ENCODE data around the gene DNAJB9.

DNAJB9 gene

DNA sequence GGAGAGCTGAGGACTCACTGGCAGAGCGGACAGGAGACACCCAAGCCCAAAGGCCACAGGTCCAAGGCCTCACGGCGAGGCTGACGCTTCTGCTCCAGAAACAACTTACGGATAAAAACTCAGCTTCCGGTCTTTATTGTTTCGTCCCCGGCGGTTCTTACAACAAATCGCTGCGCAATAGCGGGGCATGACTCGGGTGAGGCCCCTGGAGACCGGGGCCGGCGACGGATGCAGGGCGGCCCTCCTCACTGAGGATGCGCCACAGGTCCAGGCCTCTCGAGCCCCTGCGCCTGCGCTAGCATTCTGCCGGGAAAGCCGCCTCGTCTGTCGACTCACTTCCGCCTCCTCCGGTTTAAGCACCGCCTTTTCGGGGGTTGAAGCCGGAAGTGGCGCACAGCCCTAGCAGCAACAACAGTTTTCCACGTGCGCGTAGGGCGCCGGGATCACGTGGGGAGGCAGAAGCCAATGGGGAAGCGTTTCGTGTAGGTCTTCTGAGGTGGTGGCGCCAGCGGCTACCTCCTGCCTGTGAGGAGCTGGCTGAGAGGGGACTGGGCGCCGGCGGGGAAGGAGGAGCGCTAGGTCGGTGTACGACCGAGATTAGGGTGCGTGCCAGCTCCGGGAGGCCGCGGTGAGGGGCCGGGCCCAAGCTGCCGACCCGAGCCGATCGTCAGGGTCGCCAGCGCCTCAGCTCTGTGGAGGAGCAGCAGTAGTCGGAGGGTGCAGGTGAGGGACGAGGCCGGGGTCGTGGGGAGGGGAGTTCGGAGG is at the start of gene DNAJB9, which contains the start of gene THAP5:
Gene DNAJB9, plus strand, starts transcription at position 494 of the 765 bp plus-strand sequence. CDS start 1,853 bp downstream, outside the sequence.
Gene THAP5, minus strand, starts transcription at position 326 of the 765 bp plus-strand sequence. Its CDS starts 137 bp downstream, at position 189.
- H3K4me3 ChIP-seq (ENCODE audit: low read depth in 1 of 2, low read length in 2 of 2) = peak within 1 kb of the TSS; percentile 82 to 89
- H3K27ac ChIP-seq (ENCODE audit: low read length) = peak within 1 kb of the TSS; percentile 98

GRCh38 chr7:108522780-108523179 is 46.9 kb upstream of the DNAJB9 start:
- peaks cover 6 to 9% of the 10 kb centered on the region in 2 donors for H3K36me3 ChIP-seq (ENCODE audit: control insufficient read depth in 1 of 2, insufficient read depth in 2 of 2, low read length in 2 of 2)
- peaks cover 0 to 25% of the 10 kb centered on the region in 2 donors for H3K4me1 ChIP-seq (ENCODE audit: control insufficient read depth in 1 of 2, insufficient read depth in 2 of 2, low read length in 2 of 2)
- H3K9me3 ChIP-seq (ENCODE audit: control insufficient read depth in 1 of 2, low read length in 2 of 2) = no peaks in the 10 kb centered on the region
- H3K4me3 ChIP-seq (ENCODE audit: low read depth in 1 of 2, low read length in 2 of 2) = no peak overlapping the region
- no peaks in the 10 kb centered on the region for H3K27me3 ChIP-seq (ENCODE audit: low read depth, low read length)
- H3K27ac ChIP-seq (ENCODE audit: low read length) = no peak overlapping the region

More for the DNA sequence above, at the start of gene DNAJB9, which contains the start of gene THAP5:
- Histone ChIP-seq H3K9me3 (ENCODE audit: control insufficient read depth in 1 of 2, low read length in 2 of 2) (no peaks in the 10 kb centered on the region), H3K27me3 (ENCODE audit: low read depth, low read length) (no peaks in the 10 kb centered on the region), H3K36me3 (ENCODE audit: control insufficient read depth in 1 of 2, insufficient read depth in 2 of 2, low read length in 2 of 2) (peaks cover 11 to 26% of the 10 kb centered on the region in 2 donors), H3K4me1 (ENCODE audit: control insufficient read depth in 1 of 2, insufficient read depth in 2 of 2, low read length in 2 of 2) (peaks cover 3 to 20% of the 10 kb centered on the region in 2 donors)

- Histone ChIP-seq H3K9me3 (ENCODE audit: control insufficient read depth in 1 of 2, low read length in 2 of 2) (no peaks in the 10 kb centered on the region), H3K27ac (ENCODE audit: low read length) (peak overlapping the region; percentile 100), H3K27me3 (ENCODE audit: low read depth, low read length) (no peaks in the 10 kb centered on the region), H3K4me1 (ENCODE audit: control insufficient read depth in 1 of 2, insufficient read depth in 2 of 2, low read length in 2 of 2) (peaks cover 0 to 25% of the 10 kb centered on the region in 2 donors), H3K4me3 (ENCODE audit: low read depth in 1 of 2, low read length in 2 of 2) (peak overlapping the region; percentile 67 to 97), H3K36me3 (ENCODE audit: control insufficient read depth in 1 of 2, insufficient read depth in 2 of 2, low read length in 2 of 2) (peaks cover 0 to 5% of the 10 kb centered on the region in 2 donors)
Measured at GRCh38 chr7:108525327-108525984, 44.2 kb upstream of the DNAJB9 start.

DNA sequence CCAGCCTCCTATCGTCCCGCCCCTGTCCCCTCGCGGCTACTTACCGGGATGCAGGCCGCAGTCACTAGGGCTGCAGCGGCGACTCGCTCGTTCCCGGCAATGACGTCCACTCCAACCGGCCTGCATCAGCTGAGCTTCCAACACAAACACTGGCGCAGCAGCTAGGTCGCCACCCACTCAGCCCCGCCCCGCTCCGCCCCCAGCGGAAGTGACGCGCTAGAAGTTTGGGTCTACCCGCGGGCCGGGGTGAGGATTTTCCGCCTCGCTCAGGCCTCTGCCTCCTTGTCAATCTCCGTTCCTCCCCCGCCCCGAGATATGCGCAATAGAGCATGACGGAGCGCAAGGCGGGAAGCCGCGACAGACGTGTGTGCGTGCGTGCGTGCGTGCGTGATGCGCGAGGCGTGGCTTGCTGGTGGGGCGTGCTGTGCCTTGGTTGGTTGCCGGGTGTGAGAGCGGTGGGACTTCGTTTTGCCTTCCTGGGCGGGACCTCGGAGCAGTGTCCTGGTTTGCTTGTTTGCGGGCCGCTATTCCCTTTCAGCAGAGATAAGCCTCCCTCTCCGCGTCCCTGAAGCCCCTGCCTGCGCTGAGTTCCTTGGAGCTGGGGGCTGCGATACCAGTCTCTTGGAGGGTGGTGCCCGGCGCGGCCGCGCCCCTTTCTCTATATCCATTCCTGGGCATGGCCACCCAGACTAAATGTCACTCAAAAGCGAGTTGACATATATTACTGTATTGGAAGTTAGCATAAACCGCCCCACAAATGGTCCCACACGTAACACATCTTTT is 43.5 kb upstream of the DNAJB9 start, which contains the start of gene PNPLA8:
Gene PNPLA8, minus strand, starts transcription at position 151 of the 783 bp plus-strand sequence. CDS start 10,644 bp downstream, outside the sequence.
- Histone ChIP-seq H3K4me3 (ENCODE audit: low read depth in 1 of 2, low read length in 2 of 2) (peak within 1 kb of the TSS; percentile 67 to 97), H3K36me3 (ENCODE audit: control insufficient read depth in 1 of 2, insufficient read depth in 2 of 2, low read length in 2 of 2) (peaks cover 0 to 5% of the 10 kb centered on the region in 2 donors), H3K9me3 (ENCODE audit: control insufficient read depth in 1 of 2, low read length in 2 of 2) (no peaks in the 10 kb centered on the region), H3K4me1 (ENCODE audit: control insufficient read depth in 1 of 2, insufficient read depth in 2 of 2, low read length in 2 of 2) (peaks cover 0 to 25% of the 10 kb centered on the region in 2 donors), H3K27me3 (ENCODE audit: low read depth, low read length) (no peaks in the 10 kb centered on the region), H3K27ac (ENCODE audit: low read length) (peak within 1 kb of the TSS; percentile 100)

- H3K27me3 ChIP-seq (ENCODE audit: low read depth, low read length) = no peaks in the 10 kb centered on the region
Measured at GRCh38 chr7:108526768-108527017, 43.0 kb upstream of the DNAJB9 start.

GRCh38 chr7:108528183-108528712 is 41.4 kb upstream of the DNAJB9 start:
- Histone ChIP-seq H3K36me3 (ENCODE audit: control insufficient read depth in 1 of 2, insufficient read depth in 2 of 2, low read length in 2 of 2) (peaks cover 0 to 5% of the 10 kb centered on the region in 2 donors), H3K4me1 (ENCODE audit: control insufficient read depth in 1 of 2, insufficient read depth in 2 of 2, low read length in 2 of 2) (peaks cover 0 to 15% of the 10 kb centered on the region in 2 donors), H3K4me3 (ENCODE audit: low read depth in 1 of 2, low read length in 2 of 2) (no peak overlapping the region), H3K27ac (ENCODE audit: low read length) (peak overlapping the region; percentile 18), H3K9me3 (ENCODE audit: control insufficient read depth in 1 of 2, low read length in 2 of 2) (no peaks in the 10 kb centered on the region), H3K27me3 (ENCODE audit: low read depth, low read length) (no peaks in the 10 kb centered on the region)

More at GRCh38 chr7:108526768-108527017, 43.0 kb upstream of the DNAJB9 start:
- Histone ChIP-seq H3K36me3 (ENCODE audit: control insufficient read depth in 1 of 2, insufficient read depth in 2 of 2, low read length in 2 of 2) (peaks cover 0 to 5% of the 10 kb centered on the region in 2 donors), H3K9me3 (ENCODE audit: control insufficient read depth in 1 of 2, low read length in 2 of 2) (no peaks in the 10 kb centered on the region), H3K4me1 (ENCODE audit: control insufficient read depth in 1 of 2, insufficient read depth in 2 of 2, low read length in 2 of 2) (peaks cover 0 to 25% of the 10 kb centered on the region in 2 donors), H3K27ac (ENCODE audit: low read length) (peak overlapping the region; percentile 95), H3K4me3 (ENCODE audit: low read depth in 1 of 2, low read length in 2 of 2) (peak overlapping the region; percentile 67 to 80)

GRCh38 chr7:108529341-108529740 is 40.3 kb upstream of the DNAJB9 start:
- Histone ChIP-seq H3K27ac (ENCODE audit: low read length) (no peak overlapping the region), H3K4me1 (ENCODE audit: control insufficient read depth in 1 of 2, insufficient read depth in 2 of 2, low read length in 2 of 2) (peaks cover 0 to 6% of the 10 kb centered on the region in 2 donors), H3K4me3 (ENCODE audit: low read depth in 1 of 2, low read length in 2 of 2) (no peak overlapping the region), H3K36me3 (ENCODE audit: control insufficient read depth in 1 of 2, insufficient read depth in 2 of 2, low read length in 2 of 2) (peaks cover 0 to 5% of the 10 kb centered on the region in 2 donors), H3K27me3 (ENCODE audit: low read depth, low read length) (no peaks in the 10 kb centered on the region), H3K9me3 (ENCODE audit: control insufficient read depth in 1 of 2, low read length in 2 of 2) (no peaks in the 10 kb centered on the region)

- Histone ChIP-seq H3K27ac (ENCODE audit: low read length) (no peak overlapping the region), H3K4me3 (ENCODE audit: low read depth in 1 of 2, low read length in 2 of 2) (no peak overlapping the region), H3K36me3 (ENCODE audit: control insufficient read depth in 1 of 2, insufficient read depth in 2 of 2, low read length in 2 of 2) (no peaks in the 10 kb centered on the region), H3K9me3 (ENCODE audit: control insufficient read depth in 1 of 2, low read length in 2 of 2) (no peaks in the 10 kb centered on the region), H3K27me3 (ENCODE audit: low read depth, low read length) (no peaks in the 10 kb centered on the region), H3K4me1 (ENCODE audit: control insufficient read depth in 1 of 2, insufficient read depth in 2 of 2, low read length in 2 of 2) (no peaks in the 10 kb centered on the region)
Measured at GRCh38 chr7:108533712-108534111, 36.0 kb upstream of the DNAJB9 start.

GRCh38 chr7:108535257-108535656 is 34.4 kb upstream of the DNAJB9 start:
- Histone ChIP-seq H3K36me3 (ENCODE audit: control insufficient read depth in 1 of 2, insufficient read depth in 2 of 2, low read length in 2 of 2) (no peaks in the 10 kb centered on the region), H3K9me3 (ENCODE audit: control insufficient read depth in 1 of 2, low read length in 2 of 2) (no peaks in the 10 kb centered on the region), H3K4me3 (ENCODE audit: low read depth in 1 of 2, low read length in 2 of 2) (no peak overlapping the region), H3K4me1 (ENCODE audit: control insufficient read depth in 1 of 2, insufficient read depth in 2 of 2, low read length in 2 of 2) (no peaks in the 10 kb centered on the region), H3K27ac (ENCODE audit: low read length) (no peak overlapping the region), H3K27me3 (ENCODE audit: low read depth, low read length) (no peaks in the 10 kb centered on the region)

DNA sequence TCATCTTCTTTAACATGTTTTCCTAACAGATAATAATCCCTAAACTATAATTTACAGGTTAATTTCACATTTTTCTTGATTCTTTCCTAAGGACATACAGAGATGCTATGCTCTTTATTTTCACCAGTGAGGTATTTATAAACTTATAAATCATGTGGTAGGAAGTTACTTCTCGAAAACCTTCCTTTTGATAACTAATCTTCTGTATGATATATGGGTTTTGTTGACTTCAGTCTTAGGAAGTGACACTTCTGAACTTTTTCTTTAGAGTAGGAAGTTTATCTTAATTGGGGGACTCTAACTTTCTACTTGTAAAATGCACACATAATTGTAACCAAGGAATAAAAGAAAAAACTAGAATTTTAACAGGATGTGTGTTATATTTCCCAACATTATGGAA is 33.9 kb upstream of the DNAJB9 start:
- H3K4me1 ChIP-seq (ENCODE audit: control insufficient read depth in 1 of 2, insufficient read depth in 2 of 2, low read length in 2 of 2) = no peaks in the 10 kb centered on the region
- no peak overlapping the region for H3K27ac ChIP-seq (ENCODE audit: low read length)
- H3K36me3 ChIP-seq (ENCODE audit: control insufficient read depth in 1 of 2, insufficient read depth in 2 of 2, low read length in 2 of 2) = no peaks in the 10 kb centered on the region
- H3K9me3 ChIP-seq (ENCODE audit: control insufficient read depth in 1 of 2, low read length in 2 of 2) = no peaks in the 10 kb centered on the region
- no peak overlapping the region for H3K4me3 ChIP-seq (ENCODE audit: low read depth in 1 of 2, low read length in 2 of 2)
- no peaks in the 10 kb centered on the region for H3K27me3 ChIP-seq (ENCODE audit: low read depth, low read length)

DNA sequence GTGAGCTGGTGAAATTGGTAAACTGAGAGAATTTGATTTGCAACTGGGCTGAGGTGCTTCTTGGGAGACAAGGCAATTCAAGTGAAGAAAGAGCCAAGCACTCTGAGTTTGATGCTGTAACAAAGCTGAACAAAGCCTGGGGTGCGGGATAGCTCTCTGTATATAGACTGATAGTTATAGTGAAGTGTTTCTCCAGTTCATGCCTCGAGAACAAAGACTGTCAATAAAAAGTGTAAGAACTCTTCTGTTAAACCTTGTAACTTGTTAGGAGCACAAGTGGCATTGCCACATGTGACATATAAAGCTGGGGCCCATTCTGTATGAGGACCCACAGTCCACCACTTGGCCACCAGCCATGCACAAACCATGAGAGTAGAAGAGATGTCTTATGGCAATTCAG is 32.4 kb upstream of the DNAJB9 start:
- H3K9me3 ChIP-seq (ENCODE audit: control insufficient read depth in 1 of 2, low read length in 2 of 2) = no peaks in the 10 kb centered on the region
- H3K4me3 ChIP-seq (ENCODE audit: low read depth in 1 of 2, low read length in 2 of 2) = no peak overlapping the region
- no peaks in the 10 kb centered on the region for H3K36me3 ChIP-seq (ENCODE audit: control insufficient read depth in 1 of 2, insufficient read depth in 2 of 2, low read length in 2 of 2)
- no peak overlapping the region for H3K27ac ChIP-seq (ENCODE audit: low read length)
- no peaks in the 10 kb centered on the region for H3K27me3 ChIP-seq (ENCODE audit: low read depth, low read length)
- no peaks in the 10 kb centered on the region for H3K4me1 ChIP-seq (ENCODE audit: control insufficient read depth in 1 of 2, insufficient read depth in 2 of 2, low read length in 2 of 2)
